Keratinocyte (primary cell): ENCODE results near the gene PSMD7. TPM values are rescaled to one million over a fixed set of nuclear protein-coding genes. Genes with fewer than 3 reads are reported as not detected.

Experiments
- DNase-seq: peaks from one replicate; pipeline ENCODE4 v3.0.0-alpha.2; 2011; ENCODE audit warnings: low read depth, missing footprints, low spot score
- FAIRE-seq: peaks from 2 replicates; lab custom pipeline; 2011; peaks lifted over from hg19 to GRCh38; lab: Jason Lieb, UNC
- H2AFZ ChIP-seq: 2 replicates; pipeline ENCODE4 v1.6.0; 2012; ENCODE audit warnings: low read length, control low read depth, inconsistent platforms; ENCODE audit not compliant: control insufficient read depth
- H3K27ac ChIP-seq: 2 replicates; pipeline ENCODE4 v1.5.1; 2011; ENCODE audit warnings: low read length; ENCODE audit not compliant: control insufficient read depth, insufficient read depth
- H3K27me3 ChIP-seq: 3 replicates; pipeline ENCODE4 v1.6.0; 2011; ENCODE audit warnings: low read length; ENCODE audit not compliant: control insufficient read depth, insufficient read depth; ENCODE audit errors: extremely low read depth
- H3K36me3 ChIP-seq, 2 experiments: 2 replicates in 1 of 2; 3 replicates in 1 of 2; pipeline ENCODE4 v1.5.1; 2011; ENCODE audit warnings: low read length in 2 of 2, mild to moderate bottlenecking in 1 of 2; ENCODE audit not compliant: control insufficient read depth in 2 of 2, insufficient read depth in 2 of 2; ENCODE audit errors: extremely low read depth in 1 of 2
- H3K4me1 ChIP-seq: 3 replicates; pipeline ENCODE4 v1.5.1; 2011; ENCODE audit warnings: low read length; ENCODE audit not compliant: control insufficient read depth, insufficient read depth; ENCODE audit errors: extremely low read depth
- H3K4me2 ChIP-seq: 3 replicates; pipeline ENCODE4 v1.6.0; 2011; ENCODE audit warnings: low read depth, low read length; ENCODE audit not compliant: control insufficient read depth, insufficient read depth; ENCODE audit errors: extremely low read depth
- H3K4me3 ChIP-seq, 3 experiments: fragments of 200-600 bp in 1 of 3; sonication (generic) in 1 of 3; 2 replicates in 2 of 3; 3 replicates in 1 of 3; pipeline ENCODE4 v1.5.1; 2011 to 2016; ENCODE audit warnings: low read length in 3 of 3, mild to moderate bottlenecking in 3 of 3, control low read depth in 2 of 3, inconsistent platforms in 1 of 3, low read depth in 1 of 3, mixed read lengths in 1 of 3, mixed run types in 1 of 3, moderate library complexity in 1 of 3; ENCODE audit not compliant: control insufficient read depth in 2 of 3, insufficient read depth in 2 of 3; ENCODE audit errors: extremely low read depth in 1 of 3
- H3K79me2 ChIP-seq: 2 replicates; pipeline ENCODE4 v1.6.0; 2012; ENCODE audit warnings: low read length; ENCODE audit not compliant: control insufficient read depth, insufficient read depth
- H3K9ac ChIP-seq: 3 replicates; pipeline ENCODE4 v1.6.0; 2011; ENCODE audit warnings: low read length; ENCODE audit not compliant: control insufficient read depth, insufficient read depth; ENCODE audit errors: extremely low read depth
- H3K9me1 ChIP-seq: 3 replicates; pipeline ENCODE4 v1.6.0; 2011; ENCODE audit warnings: low read length; ENCODE audit not compliant: control insufficient read depth, insufficient read depth; ENCODE audit errors: extremely low read depth
- H3K9me3 ChIP-seq: 2 replicates; pipeline ENCODE4 v1.5.1; 2012; ENCODE audit warnings: low read depth, low read length; ENCODE audit not compliant: control insufficient read depth
- H4K20me1 ChIP-seq: 3 replicates; pipeline ENCODE4 v1.6.0; 2011; ENCODE audit warnings: low read length; ENCODE audit not compliant: control insufficient read depth, insufficient read depth; ENCODE audit errors: extremely low read depth
- EZH2 ChIP-seq: IDR thresholded peaks from one replicate; pipeline ENCODE4 v1.6.1; 2012; ENCODE audit warnings: inconsistent platforms, mild to moderate bottlenecking, low read length, moderate library complexity
- dilution Hi-C: fragments of 300-500 bp; cut with MboI; formaldehyde crosslinking; loops from one replicate; pipeline ENCODE4 v1.7.0; 2020; ENCODE audit warnings: low sequenced_read_pairs; ENCODE audit not compliant: extremely low pct_ligation_motif_present
- polyA plus RNA-seq, 5 experiments: library from polyadenylated mRNA; depleted of rRNA in 3 of 5; stranded (reverse) in 3 of 5; stranded (forward) in 1 of 5; unstranded in 1 of 5; fragments of >200 nt; gene quantifications; 1 replicate in 1 of 5; 2 replicates in 3 of 5; 3 replicates in 1 of 5; pipeline versions ENCODE4 v1.2.1 to v1.2.3, GENCODE V29; 2011 to 2012; ENCODE audit warnings: missing spikeins in 2 of 5, low read depth in 1 of 5, low replicate concordance in 1 of 5
- TF ChIP-seq, protein P1 (sequence below), 3 experiments: IDR thresholded peaks in 1 of 3; conservative IDR thresholded peaks in 1 of 3; optimal IDR thresholded peaks in 1 of 3; 2 replicates in 2 of 3; 3 replicates in 1 of 3; pipeline versions ENCODE3 to v1.5.1; 2011; ENCODE audit warnings: low read length in 3 of 3, mild to moderate bottlenecking in 3 of 3, moderate library complexity in 2 of 3, control low read depth in 1 of 3, inconsistent platforms in 1 of 3; ENCODE audit not compliant: insufficient read depth in 2 of 3; ENCODE audit errors: extremely low read depth in 1 of 3

The PSMD7 gene
- polyA plus RNA-seq, 1 donor (not counting 4 experiments of a cell fraction or from before 2014, with no cell fraction given): 130 TPM

DNA sequence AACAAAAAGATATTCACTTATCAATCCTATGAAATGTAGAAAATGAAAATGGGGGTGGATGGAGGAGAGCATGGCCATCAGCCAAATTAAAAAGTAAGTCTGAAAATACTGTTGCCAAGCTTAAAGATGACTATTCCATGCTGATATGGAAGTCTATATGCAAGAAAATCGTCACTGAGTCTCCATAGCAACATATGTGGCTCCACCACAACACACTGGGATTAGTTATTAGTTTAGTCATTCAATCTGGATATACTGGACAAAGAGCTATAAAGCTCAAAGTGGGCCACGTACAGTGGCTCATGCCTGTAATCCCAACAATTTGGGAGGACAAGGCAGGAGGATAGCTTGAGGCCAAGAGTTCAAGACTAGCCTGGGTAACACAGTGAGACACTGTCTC is 24.7 kb upstream of the PSMD7 start:
- Histone ChIP-seq H3K27ac (no peak overlapping the region), H3K4me2 (no peak overlapping the region), H3K27me3 (no peaks in the 10 kb centered on the region), H3K79me2 (no peaks in the 10 kb centered on the region), H4K20me1 (no peaks in the 10 kb centered on the region), H3K4me3 (no peak overlapping the region), H3K9ac (no peak overlapping the region), H3K4me1 (no peaks in the 10 kb centered on the region), H3K9me3 (no peaks in the 10 kb centered on the region), H3K36me3 (no peaks in the 10 kb centered on the region), H2AFZ (no peak overlapping the region), H3K9me1 (no peaks in the 10 kb centered on the region)
- FAIRE-seq (no peak), DNase-seq (no peak)
- dilution Hi-C loops: no loop called here
- TF ChIP-seq, protein P1, sequence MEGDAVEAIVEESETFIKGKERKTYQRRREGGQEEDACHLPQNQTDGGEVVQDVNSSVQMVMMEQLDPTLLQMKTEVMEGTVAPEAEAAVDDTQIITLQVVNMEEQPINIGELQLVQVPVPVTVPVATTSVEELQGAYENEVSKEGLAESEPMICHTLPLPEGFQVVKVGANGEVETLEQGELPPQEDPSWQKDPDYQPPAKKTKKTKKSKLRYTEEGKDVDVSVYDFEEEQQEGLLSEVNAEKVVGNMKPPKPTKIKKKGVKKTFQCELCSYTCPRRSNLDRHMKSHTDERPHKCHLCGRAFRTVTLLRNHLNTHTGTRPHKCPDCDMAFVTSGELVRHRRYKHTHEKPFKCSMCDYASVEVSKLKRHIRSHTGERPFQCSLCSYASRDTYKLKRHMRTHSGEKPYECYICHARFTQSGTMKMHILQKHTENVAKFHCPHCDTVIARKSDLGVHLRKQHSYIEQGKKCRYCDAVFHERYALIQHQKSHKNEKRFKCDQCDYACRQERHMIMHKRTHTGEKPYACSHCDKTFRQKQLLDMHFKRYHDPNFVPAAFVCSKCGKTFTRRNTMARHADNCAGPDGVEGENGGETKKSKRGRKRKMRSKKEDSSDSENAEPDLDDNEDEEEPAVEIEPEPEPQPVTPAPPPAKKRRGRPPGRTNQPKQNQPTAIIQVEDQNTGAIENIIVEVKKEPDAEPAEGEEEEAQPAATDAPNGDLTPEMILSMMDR (optimal IDR thresholded peaks at IDR 0.05 in 1 of 3, IDR thresholded peaks at IDR 0.05 in 1 of 3, conservative IDR thresholded peaks at IDR 0.05 in 1 of 3; ENCODE audit: extremely low read depth in 1 of 3, insufficient read depth in 2 of 3, low read length in 3 of 3): no peak
- no peak for TF ChIP-seq EZH2

DNA sequence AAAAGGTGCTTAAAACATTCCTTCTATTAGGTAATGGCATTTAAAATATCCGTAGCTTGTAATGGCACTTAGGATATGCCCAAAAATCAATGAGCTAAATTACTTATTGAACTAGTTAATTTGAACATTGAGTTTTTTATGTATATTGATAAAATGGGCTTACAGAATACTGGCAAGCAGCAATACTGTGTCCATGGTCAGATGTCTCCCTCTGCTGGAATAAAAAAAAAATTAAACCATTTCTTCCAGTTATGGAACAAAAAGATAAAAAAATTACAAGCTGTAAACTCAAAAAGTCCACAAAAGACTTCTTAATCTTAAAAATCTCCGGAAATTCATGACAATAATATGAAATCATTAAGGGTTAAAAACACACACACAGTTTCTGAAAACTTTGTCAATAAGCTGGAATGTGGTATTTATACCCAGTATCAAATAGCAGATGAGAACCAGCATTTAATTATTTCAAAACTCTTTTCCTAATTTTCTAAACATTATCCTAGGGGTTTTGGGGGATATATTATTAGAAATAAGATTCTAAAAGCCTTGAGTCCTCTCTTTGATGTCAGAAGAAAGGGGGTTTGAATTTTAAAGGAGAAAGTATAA is 21.5 kb upstream of the PSMD7 start:
- no peaks in the 10 kb centered on the region for H3K4me1 ChIP-seq
- H3K27ac ChIP-seq: no peak overlapping the region
- H3K79me2 ChIP-seq: no peaks in the 10 kb centered on the region
- no peaks in the 10 kb centered on the region for H3K9me1 ChIP-seq
- TF ChIP-seq, protein P1 (optimal IDR thresholded peaks at IDR 0.05 in 1 of 3, IDR thresholded peaks at IDR 0.05 in 1 of 3, conservative IDR thresholded peaks at IDR 0.05 in 1 of 3; ENCODE audit: extremely low read depth in 1 of 3, insufficient read depth in 2 of 3, low read length in 3 of 3): peak in 2 of 3 experiments; percentile 36 to 41
- TF ChIP-seq EZH2: no peak
- H3K9me3 ChIP-seq: no peaks in the 10 kb centered on the region
- H2AFZ ChIP-seq: no peak overlapping the region
- H3K27me3 ChIP-seq: no peaks in the 10 kb centered on the region
- no peak overlapping the region for H3K4me3 ChIP-seq
- H3K36me3 ChIP-seq: no peaks in the 10 kb centered on the region
- FAIRE-seq (no peak), DNase-seq (no peak)
- no peaks in the 10 kb centered on the region for H4K20me1 ChIP-seq
- no peak overlapping the region for H3K9ac ChIP-seq
- dilution Hi-C loops: no loop called here
- no peak overlapping the region for H3K4me2 ChIP-seq
